ENCODE results near the gene CTSW. TPM values are rescaled to one million over a fixed set of nuclear protein-coding genes. Genes with fewer than 3 reads are reported as not detected.
"Not testable (repeated sequence)": the region's sequence is repeated elsewhere in the genome, so short reads cannot be mapped to it uniquely, and the experiment has no call there.

CTSW gene
- total and polyA plus RNA-seq, 5 donors = 0.45 to 1.7 (median 0.71) TPM

GRCh38 chr11:65888163-65888814 is 8.7 kb downstream of the CTSW start, which contains the start of gene FIBP:
Gene FIBP, minus strand, starts transcription at chr11:65888471. Its CDS starts 53 bp downstream, at chr11:65888418.
- peaks cover 7% of the 10 kb centered on the region for H3K4me1 ChIP-seq (ENCODE audit: control insufficient read depth, insufficient read depth, low read length)
- whole genome bisulfite sequencing = under 1% methylated on average over 57 of the region's 57 CpGs
- peak; percentile 83 to 87 for ATAC-seq

DNA sequence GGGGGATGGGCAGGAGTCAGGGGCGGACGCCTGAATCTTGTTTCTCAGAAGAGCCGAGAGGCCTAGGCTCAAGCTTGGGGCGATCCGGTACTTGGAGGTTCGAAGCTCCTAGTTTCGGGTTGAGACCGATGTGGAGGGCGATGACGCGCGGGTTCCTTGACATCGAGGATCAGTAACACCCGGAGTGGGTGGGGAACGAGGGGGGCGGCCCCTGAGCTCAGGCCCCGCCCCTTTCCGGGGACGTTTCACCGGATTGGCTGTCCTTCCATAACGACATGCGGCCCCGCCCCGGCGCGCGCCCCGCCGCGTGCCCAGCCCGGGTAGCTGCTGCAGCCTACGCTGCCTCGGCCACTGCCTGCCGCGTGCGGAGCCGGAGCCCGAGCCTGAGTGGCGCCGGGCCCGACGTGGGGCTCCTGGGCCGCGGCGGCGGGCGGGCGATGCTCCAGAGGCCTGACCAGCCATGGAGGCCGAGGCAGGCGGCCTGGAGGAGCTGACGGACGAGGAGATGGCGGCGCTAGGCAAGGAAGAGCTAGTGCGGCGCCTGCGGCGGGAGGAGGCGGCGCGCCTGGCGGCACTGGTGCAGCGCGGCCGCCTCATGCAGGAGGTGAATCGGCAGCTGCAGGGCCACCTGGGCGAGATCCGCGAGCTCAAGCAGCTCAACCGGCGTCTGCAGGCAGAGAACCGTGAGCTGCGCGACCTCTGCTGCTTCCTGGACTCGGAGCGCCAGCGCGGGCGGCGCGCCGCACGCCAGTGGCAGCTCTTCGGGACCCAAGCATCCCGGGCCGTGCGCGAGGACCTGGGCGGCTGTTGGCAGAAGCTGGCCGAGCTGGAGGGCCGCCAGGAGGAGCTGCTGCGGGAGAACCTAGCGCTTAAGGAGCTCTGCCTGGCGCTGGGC is 10.9 kb downstream of the CTSW start, which contains the start of gene CCDC85B:
Gene CCDC85B (plus strand): TSS at position 350 of the 895 bp plus-strand sequence. CDS start 111 bp downstream, at position 461.
- intact Hi-C loops (cut with DNase I) = no loop called here
- H3K4me3 ChIP-seq (ENCODE audit: low read length) = peak within 1 kb of the TSS; percentile 61
- WGBS = under 1% methylated on average over 94 of the region's 94 CpGs
- peak within 1 kb of the TSS; percentile 98 for H3K27ac ChIP-seq (ENCODE audit: low read length)
- no peaks in the 10 kb centered on the region for H3K27me3 ChIP-seq (ENCODE audit: control insufficient read depth, insufficient read depth)
- ATAC-seq (peak; percentile 80 to 83), DNase-seq (peak; percentile 99 to 100 (median 100))
- peaks cover 7% of the 10 kb centered on the region for H3K4me1 ChIP-seq (ENCODE audit: control insufficient read depth, insufficient read depth, low read length)
- H3K9me3 ChIP-seq (ENCODE audit: control insufficient read depth, low read length) = no peaks in the 10 kb centered on the region

More at GRCh38 chr11:65888163-65888814, 8.7 kb downstream of the CTSW start, which contains the start of gene FIBP:
- intact Hi-C loops (cut with DNase I) = loop anchor here in 2 of 4 donors (5.0 to 10.0 kb wide), 3 partner anchors 74 to 99 kb away; partner anchors contain the start of gene SART1 (in 2 of the 2)
- H3K27ac ChIP-seq (ENCODE audit: low read length) = peak within 1 kb of the TSS; percentile 97
- peak within 1 kb of the TSS; percentile 55 for H3K4me3 ChIP-seq (ENCODE audit: low read length)
- peak; percentile 98 to 99 (median 99) for DNase-seq
- H3K9me3 ChIP-seq (ENCODE audit: control insufficient read depth, low read length) = no peaks in the 10 kb centered on the region
- no peaks in the 10 kb centered on the region for H3K27me3 ChIP-seq (ENCODE audit: control insufficient read depth, insufficient read depth)

- Histone ChIP-seq H3K27me3 (ENCODE audit: control insufficient read depth, insufficient read depth) (no peaks in the 10 kb centered on the region), H3K4me1 (ENCODE audit: control insufficient read depth, insufficient read depth, low read length) (peaks cover 7% of the 10 kb centered on the region), H3K27ac (ENCODE audit: low read length) (peak overlapping the region; percentile 98), H3K4me3 (ENCODE audit: low read length) (peak overlapping the region; percentile 61), H3K9me3 (ENCODE audit: control insufficient read depth, low read length) (no peaks in the 10 kb centered on the region)
- peak; percentile 1 to 37 for ATAC-seq
- WGBS = under 1% methylated on average over 57 of the region's 57 CpGs
- intact Hi-C loops (cut with DNase I) = no loop called here
- DNase-seq = peak; percentile 69 to 88 (median 85)
These were observed 11.8 kb downstream of the CTSW start for GRCh38 chr11:65891219-65892136.

GRCh38 chr11:65892137-65892540 is 12.5 kb downstream of the CTSW start:
- DNase-seq = peak in 2 of 3 donors; percentile 50 to 61
- H3K27me3 ChIP-seq (ENCODE audit: control insufficient read depth, insufficient read depth); ATAC-seq; H3K4me1 ChIP-seq (ENCODE audit: control insufficient read depth, insufficient read depth, low read length); intact Hi-C loops (cut with DNase I); H3K9me3 ChIP-seq (ENCODE audit: control insufficient read depth, low read length): not testable (repeated sequence)
- H3K27ac ChIP-seq (ENCODE audit: low read length) = peak overlapping the region; percentile 98
- 39% methylated on average over 5 of the region's 5 CpGs for WGBS
- peak overlapping the region; percentile 61 for H3K4me3 ChIP-seq (ENCODE audit: low read length)

GRCh38 chr11:65892661-65893317 is 13.2 kb downstream of the CTSW start:
- Histone ChIP-seq H3K4me3 (ENCODE audit: low read length) (no peak overlapping the region), H3K4me1 (ENCODE audit: control insufficient read depth, insufficient read depth, low read length) (peaks cover 7% of the 10 kb centered on the region), H3K9me3 (ENCODE audit: control insufficient read depth, low read length) (no peaks in the 10 kb centered on the region), H3K27me3 (ENCODE audit: control insufficient read depth, insufficient read depth) (no peaks in the 10 kb centered on the region), H3K27ac (ENCODE audit: low read length) (peak overlapping the region; percentile 52)
- DNase-seq (peak in 1 of 3 donors; percentile 60), ATAC-seq (no peak)
- intact Hi-C loops (cut with DNase I) = no loop called here
- 64% methylated on average over 10 of the region's 10 CpGs for WGBS

DNA sequence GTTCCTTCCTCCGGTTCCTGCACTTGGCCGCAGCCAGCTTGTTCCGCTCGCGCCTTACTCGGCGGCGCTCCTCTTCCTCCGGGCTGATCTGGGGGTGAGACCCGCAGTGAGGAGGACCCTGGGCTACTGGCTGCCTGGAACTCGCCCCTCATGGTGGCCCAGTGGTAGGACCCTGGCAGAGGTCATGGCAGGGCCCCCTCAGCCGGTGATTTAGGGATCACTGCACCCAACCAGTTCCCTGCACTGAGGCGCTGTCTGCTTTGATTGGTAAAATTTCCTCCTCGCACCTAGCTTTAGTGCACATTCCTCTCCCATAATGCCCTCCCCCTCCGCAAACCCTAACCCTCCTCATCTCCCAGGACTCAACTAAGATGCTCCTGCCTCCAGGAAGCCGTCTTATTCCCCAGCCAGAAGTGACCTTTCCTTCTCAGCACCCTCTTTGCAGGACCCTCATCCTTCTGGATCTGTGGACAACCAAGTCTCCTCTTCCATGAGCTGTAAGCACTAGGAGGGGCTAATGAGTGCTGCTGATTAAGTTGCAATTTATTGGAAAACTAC is 14.5 kb downstream of the CTSW start:
- Histone ChIP-seq H3K4me3 (ENCODE audit: low read length) (no peak overlapping the region), H3K27ac (ENCODE audit: low read length) (peak overlapping the region; percentile 78), H3K4me1 (ENCODE audit: control insufficient read depth, insufficient read depth, low read length) (peaks cover 7% of the 10 kb centered on the region), H3K27me3 (ENCODE audit: control insufficient read depth, insufficient read depth) (no peaks in the 10 kb centered on the region), H3K9me3 (ENCODE audit: control insufficient read depth, low read length) (no peaks in the 10 kb centered on the region)
- ATAC-seq (peak in 1 of 2 donors; percentile 2), DNase-seq (peak; percentile 54 to 83 (median 81))
- intact Hi-C loops (cut with DNase I) = no loop called here
- 61% methylated on average over 16 of the region's 16 CpGs for WGBS

GRCh38 chr11:65895482-65895981 is 15.9 kb downstream of the CTSW start:
- Histone ChIP-seq H3K4me3 (ENCODE audit: low read length) (no peak overlapping the region), H3K27ac (ENCODE audit: low read length) (no peak overlapping the region), H3K4me1 (ENCODE audit: control insufficient read depth, insufficient read depth, low read length) (peaks cover 3% of the 10 kb centered on the region), H3K9me3 (ENCODE audit: control insufficient read depth, low read length) (no peaks in the 10 kb centered on the region), H3K27me3 (ENCODE audit: control insufficient read depth, insufficient read depth) (no peaks in the 10 kb centered on the region)
- intact Hi-C loops (cut with DNase I) = no loop called here
- WGBS = 94% methylated on average over 5 of the region's 5 CpGs
- ATAC-seq (no peak), DNase-seq (peak in 1 of 3 donors; percentile 6)

DNA sequence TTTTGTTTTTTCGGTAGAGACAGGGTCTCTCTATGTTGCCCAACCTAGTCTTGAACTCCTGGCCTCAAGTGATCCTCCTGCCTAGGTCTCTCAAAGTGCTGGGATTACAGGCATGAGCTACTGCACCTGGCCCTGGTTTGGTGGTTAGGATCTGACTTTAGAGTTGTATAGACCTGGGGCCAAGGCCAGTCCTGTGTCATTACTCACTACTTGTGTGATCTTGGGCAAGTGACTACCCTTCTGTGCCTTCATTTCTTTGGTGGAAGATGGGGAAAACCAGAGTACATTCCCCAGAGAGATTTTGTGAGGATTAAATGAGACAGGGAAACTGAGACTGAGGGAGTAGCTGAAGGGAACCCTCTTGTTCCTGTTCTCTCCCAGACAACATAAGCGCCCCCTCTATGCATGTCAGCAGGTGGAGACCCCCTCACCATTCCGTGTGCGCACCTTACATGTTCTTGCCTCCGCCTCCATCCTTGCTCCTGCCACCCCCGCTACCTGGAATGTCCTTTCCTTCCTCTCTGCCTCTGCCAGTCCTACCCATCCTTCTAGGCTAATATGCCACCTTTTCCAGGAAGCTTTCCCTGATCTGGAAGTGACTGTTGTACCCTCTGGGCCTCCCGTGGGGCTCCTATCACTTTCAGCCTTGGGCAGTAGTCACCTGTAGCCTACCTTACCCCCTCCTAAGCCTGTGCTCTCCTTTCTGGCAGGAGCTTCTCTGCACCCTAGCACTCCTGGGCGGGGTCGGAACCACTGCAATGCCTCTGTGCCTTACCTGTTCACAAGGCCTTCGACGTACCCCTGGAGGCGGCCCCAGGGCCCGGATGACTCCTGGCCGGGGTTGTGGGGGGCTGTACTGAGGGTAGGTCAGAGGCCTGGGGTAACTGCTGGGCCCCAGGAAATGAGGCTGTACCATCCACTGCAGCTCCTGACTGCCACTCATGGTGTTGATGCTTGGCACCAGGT is 16.7 kb downstream of the CTSW start:
- intact Hi-C loops (cut with DNase I) = no loop called here
- 93% methylated on average over 14 of the region's 14 CpGs for WGBS
- H3K27me3 ChIP-seq (ENCODE audit: control insufficient read depth, insufficient read depth) = no peaks in the 10 kb centered on the region
- DNase-seq = peak in 2 of 3 donors; percentile 52 to 57
- peaks cover 3% of the 10 kb centered on the region for H3K4me1 ChIP-seq (ENCODE audit: control insufficient read depth, insufficient read depth, low read length)
- H3K4me3 ChIP-seq (ENCODE audit: low read length) = no peak overlapping the region
- no peak overlapping the region for H3K27ac ChIP-seq (ENCODE audit: low read length)
- H3K9me3 ChIP-seq (ENCODE audit: control insufficient read depth, low read length) = no peaks in the 10 kb centered on the region
- ATAC-seq = no peak

- H3K4me3 ChIP-seq (ENCODE audit: low read length) = no peak overlapping the region
- WGBS = 96% methylated on average over 4 of the region's 4 CpGs
- intact Hi-C loops (cut with DNase I) = no loop called here
- DNase-seq (no peak), ATAC-seq (no peak)
- no peaks in the 10 kb centered on the region for H3K27me3 ChIP-seq (ENCODE audit: control insufficient read depth, insufficient read depth)
- no peak overlapping the region for H3K27ac ChIP-seq (ENCODE audit: low read length)
- no peaks in the 10 kb centered on the region for H3K9me3 ChIP-seq (ENCODE audit: control insufficient read depth, low read length)
- peaks cover 3% of the 10 kb centered on the region for H3K4me1 ChIP-seq (ENCODE audit: control insufficient read depth, insufficient read depth, low read length)
These were observed 17.4 kb downstream of the CTSW start for GRCh38 chr11:65897020-65897471.
